H9 (cell line): ENCODE results near the gene HCN2. TPM values are rescaled to one million over a fixed set of nuclear protein-coding genes. Genes with fewer than 3 reads are reported as not detected.

Source experiments
- DNase-seq: peaks from one replicate; pipeline ENCODE4 v3.0.0-alpha.2; 2017
- H2AFZ ChIP-seq: one replicate; pipeline ENCODE4 v1.6.1; 2013; ENCODE audit warnings: mild to moderate bottlenecking, low read length, control low read depth, moderate library complexity
- H2AK5ac ChIP-seq: 2 replicates; pipeline ENCODE4 v1.6.1; 2013; ENCODE audit warnings: low read length, control low read depth, mixed read lengths; ENCODE audit not compliant: insufficient read length
- H2BK120ac ChIP-seq: one replicate; pipeline ENCODE4 v1.6.1; 2013; ENCODE audit warnings: low read depth, mild to moderate bottlenecking, low read length, control low read depth, inconsistent platforms; ENCODE audit not compliant: poor library complexity, severe bottlenecking
- H2BK12ac ChIP-seq: 2 replicates; pipeline ENCODE4 v1.6.1; 2013; ENCODE audit warnings: low read length, control low read depth, mixed read lengths, low read depth; ENCODE audit not compliant: insufficient read length
- H2BK15ac ChIP-seq: 2 replicates; pipeline ENCODE4 v1.6.1; 2013; ENCODE audit warnings: low read depth, low read length, control low read depth
- H2BK20ac ChIP-seq: one replicate; pipeline ENCODE4 v1.6.1; 2013; ENCODE audit warnings: low read depth, mild to moderate bottlenecking, low read length, control low read depth, inconsistent platforms; ENCODE audit not compliant: poor library complexity, severe bottlenecking
- H2BK5ac ChIP-seq: 2 replicates; pipeline ENCODE4 v1.6.1; 2013; ENCODE audit warnings: low read length, control low read depth, mixed read lengths; ENCODE audit not compliant: insufficient read length
- H3K14ac ChIP-seq: 2 replicates; pipeline ENCODE4 v1.6.1; 2013; ENCODE audit warnings: low read length, control low read depth; ENCODE audit not compliant: insufficient read depth
- H3K18ac ChIP-seq: 2 replicates; pipeline ENCODE4 v1.6.1; 2013; ENCODE audit warnings: low read depth, mild to moderate bottlenecking, mixed read lengths, low read length, control low read depth; ENCODE audit not compliant: insufficient read length
- H3K23ac ChIP-seq: 2 replicates; pipeline ENCODE4 v1.6.1; 2013; ENCODE audit warnings: low read length, control low read depth, mixed read lengths, low read depth; ENCODE audit not compliant: insufficient read length
- H3K23me2 ChIP-seq: 2 replicates; pipeline ENCODE4 v1.6.1; 2013; ENCODE audit warnings: low read depth, mild to moderate bottlenecking, mixed read lengths, low read length, control low read depth; ENCODE audit not compliant: insufficient read length, poor library complexity, severe bottlenecking
- H3K27ac ChIP-seq: 2 replicates; pipeline ENCODE4 v1.5.1; 2013; ENCODE audit warnings: low read length, control low read depth, mixed read lengths, low read depth; ENCODE audit not compliant: insufficient read length
- H3K27me3 ChIP-seq: 2 replicates; pipeline ENCODE4 v1.6.1; 2013; ENCODE audit warnings: low read length, control low read depth, inconsistent platforms; ENCODE audit not compliant: insufficient read depth
- H3K4ac ChIP-seq: 2 replicates; pipeline ENCODE4 v1.6.1; 2013; ENCODE audit warnings: low read depth, mild to moderate bottlenecking, control low read depth, inconsistent platforms, low read length, moderate library complexity
- H3K4me1 ChIP-seq: 2 replicates; pipeline ENCODE4 v1.6.1; 2013; ENCODE audit warnings: low read length, control low read depth, inconsistent platforms; ENCODE audit not compliant: insufficient read depth
- H3K4me2 ChIP-seq: 2 replicates; pipeline ENCODE4 v1.6.1; 2013; ENCODE audit warnings: low read length, control low read depth, mixed read lengths; ENCODE audit not compliant: insufficient read length, insufficient read depth
- H3K56ac ChIP-seq: 2 replicates; pipeline ENCODE4 v1.6.1; 2013; ENCODE audit warnings: low read depth, mild to moderate bottlenecking, mixed read lengths, low read length, control low read depth; ENCODE audit not compliant: insufficient read length
- H3K79me1 ChIP-seq: 2 replicates; pipeline ENCODE4 v1.6.1; 2013; ENCODE audit warnings: low read depth, mild to moderate bottlenecking, moderate library complexity, low read length, control low read depth, inconsistent platforms; ENCODE audit not compliant: insufficient read depth, poor library complexity, severe bottlenecking
- H3K79me2 ChIP-seq: 2 replicates; pipeline ENCODE4 v1.6.1; 2013; ENCODE audit warnings: low read length, control low read depth, inconsistent platforms; ENCODE audit not compliant: insufficient read depth
- H3K9ac ChIP-seq: 2 replicates; pipeline ENCODE4 v1.6.1; 2013; ENCODE audit warnings: low read length, control low read depth, mixed read lengths; ENCODE audit not compliant: insufficient read length; ENCODE audit errors: extremely low read depth
- H3K9me3 ChIP-seq: one replicate; pipeline ENCODE4 v1.6.1; 2013; ENCODE audit warnings: low read depth, low read length, inconsistent platforms; ENCODE audit not compliant: control insufficient read depth
- H3T11ph ChIP-seq: one replicate; pipeline ENCODE4 v1.6.1; 2013; ENCODE audit warnings: mild to moderate bottlenecking, low read length, control low read depth, inconsistent platforms
- H4K20me1 ChIP-seq: one replicate; pipeline ENCODE4 v1.6.1; 2013; ENCODE audit not compliant: control insufficient read depth, insufficient read length, insufficient read depth
- H4K5ac ChIP-seq: 2 replicates; pipeline ENCODE4 v1.6.1; 2013; ENCODE audit warnings: low read depth, mild to moderate bottlenecking, mixed read lengths, low read length, control low read depth; ENCODE audit not compliant: insufficient read length
- H4K8ac ChIP-seq: replicated peaks from 2 replicates; pipeline ENCODE4 v1.6.1; 2013; ENCODE audit warnings: low read length, control low read depth, mixed read lengths, low read depth; ENCODE audit not compliant: insufficient read length
- H4K91ac ChIP-seq: 2 replicates; pipeline ENCODE4 v1.6.1; 2013; ENCODE audit warnings: low read depth, mild to moderate bottlenecking, moderate library complexity, mixed read lengths, low read length, control low read depth; ENCODE audit not compliant: insufficient read length
- H3K27ac Mint-ChIP-seq, 3 experiments: 2 replicates in 2 of 3; 3 replicates in 1 of 3; pipeline ENCODE4 v1.8.0; 2020 to 2021; ENCODE audit warnings: mixed read lengths in 3 of 3, mild to moderate bottlenecking in 1 of 3, moderate library complexity in 1 of 3
- H3K27me3 Mint-ChIP-seq: 2 replicates; pipeline ENCODE4 v1.8.0; 2021; ENCODE audit warnings: low read depth, mild to moderate bottlenecking, moderate library complexity, mixed read lengths
- H3K36me3 Mint-ChIP-seq, 3 experiments: 2 replicates in 2 of 3; 3 replicates in 1 of 3; pipeline ENCODE4 v1.8.0; 2020 to 2021; ENCODE audit warnings: low read depth in 3 of 3, mixed read lengths in 3 of 3; ENCODE audit not compliant: insufficient read depth in 1 of 3
- H3K4me1 Mint-ChIP-seq, 2 experiments: 2 replicates each; pipeline ENCODE4 v1.8.0; 2020; ENCODE audit warnings: mixed read lengths in 2 of 2
- H3K4me3 Mint-ChIP-seq, 2 experiments: 2 replicates in 1 of 2; 3 replicates in 1 of 2; pipeline ENCODE4 v1.8.0; 2020 to 2021; ENCODE audit warnings: mild to moderate bottlenecking in 2 of 2, mixed read lengths in 2 of 2, moderate library complexity in 1 of 2
- H3K9me3 Mint-ChIP-seq, 2 experiments: 2 replicates in 1 of 2; 3 replicates in 1 of 2; pipeline ENCODE4 v1.8.0; 2020; ENCODE audit warnings: mild to moderate bottlenecking in 2 of 2, mixed read lengths in 2 of 2, moderate library complexity in 1 of 2
- WGBS: extraction: QIAGEN DNeasy Blood & Tissue Kit; methylation state at CpG from one replicate; pipeline ENCODE4 v1.1.7; 2013; ENCODE audit warnings: missing lambda C conversion rate, low lambda C conversion rate, mixed read lengths; ENCODE audit not compliant: insufficient read length; ENCODE audit errors: extremely low coverage; 5-methylcytosine and 5-hydroxymethylcytosine counted together
- total RNA-seq: library from RNA; stranded (reverse); gene quantifications from 2 replicates; pipeline ENCODE4 v1.2.1, GENCODE V29; 2021
- TF ChIP-seq, protein P1 (sequence below): fragments of 200-600 bp; sonication (generic); conservative IDR thresholded peaks from 3 replicates; pipeline ENCODE4 v1.8.0; 2021; ENCODE audit warnings: antibody characterized with exemption, mild to moderate bottlenecking

Gene HCN2
- total RNA-seq, 1 experiment from 2014 or later, result 3.7 TPM

GRCh38 chr19:558770-559439 lies 30.8 kb upstream of the HCN2 start:
- H4K5ac ChIP-seq, result no peak overlapping the region
- TF ChIP-seq, protein P1, sequence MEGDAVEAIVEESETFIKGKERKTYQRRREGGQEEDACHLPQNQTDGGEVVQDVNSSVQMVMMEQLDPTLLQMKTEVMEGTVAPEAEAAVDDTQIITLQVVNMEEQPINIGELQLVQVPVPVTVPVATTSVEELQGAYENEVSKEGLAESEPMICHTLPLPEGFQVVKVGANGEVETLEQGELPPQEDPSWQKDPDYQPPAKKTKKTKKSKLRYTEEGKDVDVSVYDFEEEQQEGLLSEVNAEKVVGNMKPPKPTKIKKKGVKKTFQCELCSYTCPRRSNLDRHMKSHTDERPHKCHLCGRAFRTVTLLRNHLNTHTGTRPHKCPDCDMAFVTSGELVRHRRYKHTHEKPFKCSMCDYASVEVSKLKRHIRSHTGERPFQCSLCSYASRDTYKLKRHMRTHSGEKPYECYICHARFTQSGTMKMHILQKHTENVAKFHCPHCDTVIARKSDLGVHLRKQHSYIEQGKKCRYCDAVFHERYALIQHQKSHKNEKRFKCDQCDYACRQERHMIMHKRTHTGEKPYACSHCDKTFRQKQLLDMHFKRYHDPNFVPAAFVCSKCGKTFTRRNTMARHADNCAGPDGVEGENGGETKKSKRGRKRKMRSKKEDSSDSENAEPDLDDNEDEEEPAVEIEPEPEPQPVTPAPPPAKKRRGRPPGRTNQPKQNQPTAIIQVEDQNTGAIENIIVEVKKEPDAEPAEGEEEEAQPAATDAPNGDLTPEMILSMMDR, result no peak
- H3K4me2 ChIP-seq, result no peak overlapping the region
- H3K4ac ChIP-seq, result no peak overlapping the region
- no peaks in the 10 kb centered on the region for H3K27me3 ChIP-seq
- H3K27ac ChIP-seq, result no peak overlapping the region
- H3K23ac ChIP-seq, result no peak overlapping the region
- H3K4me1 ChIP-seq, result no peaks in the 10 kb centered on the region; the same call in 1 of the 2 replicates
- no peak overlapping the region for H2BK120ac ChIP-seq
- no peaks in the 10 kb centered on the region for H3K79me1 ChIP-seq
- H4K91ac ChIP-seq, result no peak overlapping the region
- no peak overlapping the region for H2BK5ac ChIP-seq
- no peak overlapping the region for H2AFZ ChIP-seq
- H3K9ac ChIP-seq, result no peak overlapping the region
- Mint-ChIP-seq H3K9me3 (peaks cover 16 to 21% of the 10 kb centered on the region in 2 experiments; a peak in 4 of 5 replicates), H3K4me3 (no peak overlapping the region), H3K27me3 (peaks cover 19% of the 10 kb centered on the region), H3K4me1 (peaks cover 15 to 16% of the 10 kb centered on the region in 2 experiments), H3K27ac (no peak overlapping the region), H3K36me3 (peaks cover 9 to 12% (median 9%) of the 10 kb centered on the region in 3 experiments; a peak in 6 of 7 replicates)
- no peak overlapping the region for H3K14ac ChIP-seq
- H2AK5ac ChIP-seq, result no peak overlapping the region
- H2BK12ac ChIP-seq, result no peak overlapping the region
- no peaks in the 10 kb centered on the region for H3K9me3 ChIP-seq
- no peaks in the 10 kb centered on the region for H4K20me1 ChIP-seq
- no peaks in the 10 kb centered on the region for H3K23me2 ChIP-seq
- no peaks in the 10 kb centered on the region for H3K79me2 ChIP-seq
- H2BK15ac ChIP-seq, result no peak overlapping the region
- no CpG with 5 or more reads among the region's 21 CpGs for WGBS
- DNase-seq, result no peak
- H3K56ac ChIP-seq, result no peak overlapping the region
- H4K8ac ChIP-seq, result no peak overlapping the region
- H3K18ac ChIP-seq, result no peak overlapping the region
- no peak overlapping the region for H3T11ph ChIP-seq
- no peak overlapping the region for H2BK20ac ChIP-seq
